ENCODE results near the gene BPIFA1.
A peak's percentile ranks its signal among the peaks of the same experiment; 100 is the strongest.

BPIFA1 gene

DNA sequence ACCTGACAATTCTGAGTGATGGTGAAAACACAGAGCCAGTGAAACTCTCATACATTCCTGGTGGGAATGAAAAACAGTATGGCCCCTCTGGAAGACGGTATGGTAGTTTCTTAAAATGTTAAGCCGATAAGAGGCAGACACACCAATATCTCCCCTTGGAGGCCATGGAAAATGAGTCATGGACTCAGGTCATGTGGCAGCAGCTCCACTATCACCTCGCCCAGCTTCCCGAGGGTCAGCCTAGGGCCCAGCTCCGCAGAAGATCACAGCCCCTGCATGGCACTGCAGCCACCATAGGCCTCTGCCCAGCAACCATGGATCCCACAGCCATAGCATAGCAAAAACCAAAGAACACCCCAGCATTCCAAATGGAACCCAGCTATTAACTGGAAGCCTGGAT lies 21.4 kb downstream of the BPIFA1 start:
- no peak overlapping the region for H3K9ac ChIP-seq
- H3K27ac ChIP-seq, result no peak overlapping the region
- H3K4me2 ChIP-seq, result no peak overlapping the region
- no peak for TF ChIP-seq Cebpa-rat (IDR thresholded peaks at IDR 0.05)
- H3K4me3 ChIP-seq, result no peak overlapping the region
- no peaks in the 10 kb centered on the region for H4K20me1 ChIP-seq
- H3K36me3 ChIP-seq, result no peaks in the 10 kb centered on the region
- H3K9me3 ChIP-seq, result no peaks in the 10 kb centered on the region
- no peaks in the 10 kb centered on the region for H3K27me3 ChIP-seq
- H3K4me1 ChIP-seq, result peaks cover 6% of the 10 kb centered on the region

DNA sequence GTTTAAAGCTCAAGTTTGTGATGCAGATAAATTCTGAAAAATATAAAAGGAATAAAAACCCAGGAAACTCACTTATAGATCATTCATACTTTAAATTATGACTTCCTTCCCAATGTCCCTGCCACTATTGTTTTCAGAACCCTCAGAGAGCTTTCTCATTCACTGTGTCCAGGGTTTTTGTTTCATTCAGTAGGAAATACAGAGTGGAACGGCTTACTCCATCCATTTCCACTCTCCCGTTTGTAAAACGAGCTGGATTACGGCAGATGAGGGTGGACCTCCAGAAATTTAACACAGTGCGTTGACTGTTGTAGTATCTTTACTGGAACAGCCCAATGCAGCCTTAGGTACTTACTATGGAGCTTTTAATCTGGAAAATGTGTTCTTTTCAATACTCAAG lies 23.6 kb downstream of the BPIFA1 start:
- Histone ChIP-seq H3K4me3 (no peak overlapping the region), H3K9me3 (no peaks in the 10 kb centered on the region), H4K20me1 (no peaks in the 10 kb centered on the region), H3K9ac (no peak overlapping the region), H3K27ac (no peak overlapping the region), H3K4me2 (no peak overlapping the region), H3K4me1 (peaks cover 13% of the 10 kb centered on the region), H3K27me3 (no peaks in the 10 kb centered on the region), H3K36me3 (no peaks in the 10 kb centered on the region)
- no peak for TF ChIP-seq Cebpa-rat (IDR thresholded peaks at IDR 0.05)

DNA sequence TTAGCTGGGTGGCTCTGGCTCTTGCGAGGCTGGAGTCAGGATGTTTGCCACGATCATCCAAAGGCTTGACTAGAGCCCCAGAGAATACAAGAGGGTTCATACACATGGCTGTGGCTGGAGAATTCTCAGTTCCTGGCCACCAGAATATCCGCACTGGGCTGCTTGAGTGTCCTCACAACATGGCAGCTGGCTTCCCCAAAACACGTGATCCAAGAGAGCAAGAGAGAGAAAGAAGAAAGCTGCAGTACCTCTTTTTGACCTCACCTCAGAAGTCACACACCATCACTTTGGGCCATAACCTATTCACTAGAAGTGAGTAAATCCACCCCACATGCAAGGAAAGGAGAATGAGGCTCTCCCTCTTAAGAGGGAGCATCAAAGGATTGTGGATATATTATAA lies 25.7 kb downstream of the BPIFA1 start:
- no peaks in the 10 kb centered on the region for H3K27me3 ChIP-seq
- no peaks in the 10 kb centered on the region for H4K20me1 ChIP-seq
- H3K36me3 ChIP-seq, result no peaks in the 10 kb centered on the region
- H3K27ac ChIP-seq, result no peak overlapping the region
- no peak overlapping the region for H3K9ac ChIP-seq
- peaks cover 13% of the 10 kb centered on the region for H3K4me1 ChIP-seq
- H3K4me3 ChIP-seq, result no peak overlapping the region
- no peak overlapping the region for H3K4me2 ChIP-seq
- H3K9me3 ChIP-seq, result peaks cover 16% of the 10 kb centered on the region
- TF ChIP-seq Cebpa-rat (IDR thresholded peaks at IDR 0.05), result no peak

DNA sequence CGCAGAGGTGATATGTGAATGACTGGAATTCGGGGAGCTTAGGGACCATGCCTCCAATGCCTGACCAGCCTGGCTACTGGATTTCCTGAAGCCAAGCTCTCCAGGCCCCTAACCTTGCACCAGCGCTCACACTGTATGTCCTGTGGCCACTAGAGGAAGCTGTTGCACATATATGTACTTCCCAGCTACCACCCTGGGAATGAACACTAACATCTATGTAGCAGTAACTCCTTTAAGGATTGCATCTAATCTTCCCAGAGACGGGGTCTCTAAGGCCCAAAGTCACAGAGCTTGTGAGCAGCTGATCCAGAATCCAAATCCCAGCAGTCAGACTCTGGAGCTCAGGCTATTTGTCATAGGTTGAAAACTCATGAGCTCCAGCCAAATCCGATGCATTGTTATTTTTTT lies 26.9 kb downstream of the BPIFA1 start:
- Histone ChIP-seq H3K9ac (no peak overlapping the region), H3K27ac (no peak overlapping the region), H3K36me3 (no peaks in the 10 kb centered on the region), H3K4me1 (peaks cover 21% of the 10 kb centered on the region), H4K20me1 (no peaks in the 10 kb centered on the region), H3K27me3 (no peaks in the 10 kb centered on the region), H3K9me3 (peaks cover 16% of the 10 kb centered on the region), H3K4me2 (peak overlapping the region; percentile 27; the same call in 1 of the 2 replicates), H3K4me3 (no peak overlapping the region)
- no peak for TF ChIP-seq Cebpa-rat (IDR thresholded peaks at IDR 0.05)

DNA sequence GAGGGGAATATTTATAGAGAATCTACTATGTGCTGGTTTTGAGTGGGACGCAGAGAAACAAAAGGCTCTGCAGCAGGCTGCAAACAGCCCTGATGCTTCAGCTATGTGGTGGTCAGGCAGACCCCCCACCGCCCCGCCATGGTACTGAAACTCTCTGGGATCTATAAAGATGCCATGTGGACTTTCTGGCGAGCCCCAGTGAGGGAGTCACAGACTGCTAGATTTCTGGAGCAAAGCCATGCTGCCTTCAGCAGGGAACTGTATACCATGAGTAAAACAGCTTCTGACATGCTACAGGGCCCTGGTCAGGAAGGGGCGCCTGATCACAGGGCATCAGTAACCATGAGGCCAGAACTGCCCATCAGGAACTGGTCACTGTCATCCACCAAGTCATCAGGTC lies 28.0 kb downstream of the BPIFA1 start:
- no peaks in the 10 kb centered on the region for H4K20me1 ChIP-seq
- peaks cover 31% of the 10 kb centered on the region for H3K4me1 ChIP-seq
- H3K9ac ChIP-seq, result no peak overlapping the region
- H3K36me3 ChIP-seq, result no peaks in the 10 kb centered on the region
- no peak overlapping the region for H3K4me3 ChIP-seq
- no peak overlapping the region for H3K27ac ChIP-seq
- peaks cover 16% of the 10 kb centered on the region for H3K9me3 ChIP-seq
- no peaks in the 10 kb centered on the region for H3K27me3 ChIP-seq
- H3K4me2 ChIP-seq, result no peak overlapping the region
- no peak for TF ChIP-seq Cebpa-rat (IDR thresholded peaks at IDR 0.05)

DNA sequence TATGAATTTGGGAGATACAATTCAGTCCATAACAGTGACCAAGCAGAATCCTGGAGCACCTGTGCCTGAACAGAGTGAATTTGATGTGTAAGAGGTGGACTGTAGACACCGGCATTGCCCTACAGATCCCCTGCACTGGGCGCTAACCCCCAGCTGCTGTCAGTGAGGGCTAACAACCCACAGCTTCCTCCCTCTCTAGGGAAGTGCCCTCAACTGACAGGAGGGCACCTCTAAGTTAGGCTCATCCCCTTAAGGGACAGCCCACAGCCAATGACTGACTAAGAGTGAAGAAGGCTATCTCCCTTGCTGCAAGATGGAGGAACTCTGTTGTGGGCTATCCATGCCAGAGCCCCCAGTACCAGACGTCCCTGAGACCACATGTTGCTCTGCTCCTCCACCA lies 31.9 kb downstream of the BPIFA1 start:
- TF ChIP-seq Cebpa-rat (IDR thresholded peaks at IDR 0.05), result no peak

DNA sequence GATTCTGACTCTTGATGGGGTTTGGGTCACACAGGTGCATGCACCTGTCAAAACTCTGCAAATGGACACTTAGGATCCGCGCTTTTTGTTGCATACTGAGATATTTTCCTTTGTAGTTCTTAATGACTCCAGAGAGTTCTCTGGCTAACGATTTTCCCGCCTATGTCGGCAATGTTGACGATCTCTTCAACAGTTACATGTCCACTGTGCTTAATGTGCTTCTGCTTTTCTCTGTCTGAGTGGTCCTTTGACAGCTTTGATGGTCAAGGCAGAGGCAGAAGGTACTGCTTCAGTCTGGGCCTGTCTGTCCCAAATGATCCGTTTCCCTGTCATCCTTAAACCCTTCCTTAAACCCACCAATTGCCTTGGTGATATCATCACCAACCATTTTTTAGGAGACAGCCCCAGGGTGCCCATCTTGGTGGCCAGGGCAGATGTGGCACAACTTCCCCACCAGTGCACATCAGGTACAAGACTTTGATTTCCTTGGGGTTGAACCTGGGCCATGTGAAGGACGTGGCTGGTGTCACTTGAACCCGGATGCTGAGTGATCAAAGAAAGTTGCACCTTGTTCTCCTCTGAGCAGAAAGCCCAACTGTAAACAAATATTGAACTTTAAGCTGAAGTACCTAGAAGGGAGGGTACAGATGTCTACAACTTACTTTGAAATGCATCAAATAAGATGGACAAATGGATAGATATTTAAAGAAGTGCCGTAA lies 36.5 kb downstream of the BPIFA1 start:
- no peaks in the 10 kb centered on the region for H4K20me1 ChIP-seq
- H3K4me2 ChIP-seq, result no peak overlapping the region
- no peaks in the 10 kb centered on the region for H3K9me3 ChIP-seq
- H3K4me3 ChIP-seq, result no peak overlapping the region
- H3K27me3 ChIP-seq, result no peaks in the 10 kb centered on the region
- H3K9ac ChIP-seq, result no peak overlapping the region
- peaks cover 27% of the 10 kb centered on the region for H3K4me1 ChIP-seq
- H3K36me3 ChIP-seq, result no peaks in the 10 kb centered on the region
- H3K27ac ChIP-seq, result no peak overlapping the region
- no peak for TF ChIP-seq Cebpa-rat (IDR thresholded peaks at IDR 0.05)

More for the DNA sequence above, 31.9 kb downstream of the BPIFA1 start:
- H3K4me3 ChIP-seq, result no peak overlapping the region
- no peaks in the 10 kb centered on the region for H4K20me1 ChIP-seq
- no peaks in the 10 kb centered on the region for H3K27me3 ChIP-seq
- H3K27ac ChIP-seq, result no peak overlapping the region
- H3K9me3 ChIP-seq, result peaks cover 16% of the 10 kb centered on the region
- peaks cover 20% of the 10 kb centered on the region for H3K4me1 ChIP-seq
- peak overlapping the region; percentile 68 for H3K4me2 ChIP-seq
- H3K36me3 ChIP-seq, result no peaks in the 10 kb centered on the region
- no peak overlapping the region for H3K9ac ChIP-seq

DNA sequence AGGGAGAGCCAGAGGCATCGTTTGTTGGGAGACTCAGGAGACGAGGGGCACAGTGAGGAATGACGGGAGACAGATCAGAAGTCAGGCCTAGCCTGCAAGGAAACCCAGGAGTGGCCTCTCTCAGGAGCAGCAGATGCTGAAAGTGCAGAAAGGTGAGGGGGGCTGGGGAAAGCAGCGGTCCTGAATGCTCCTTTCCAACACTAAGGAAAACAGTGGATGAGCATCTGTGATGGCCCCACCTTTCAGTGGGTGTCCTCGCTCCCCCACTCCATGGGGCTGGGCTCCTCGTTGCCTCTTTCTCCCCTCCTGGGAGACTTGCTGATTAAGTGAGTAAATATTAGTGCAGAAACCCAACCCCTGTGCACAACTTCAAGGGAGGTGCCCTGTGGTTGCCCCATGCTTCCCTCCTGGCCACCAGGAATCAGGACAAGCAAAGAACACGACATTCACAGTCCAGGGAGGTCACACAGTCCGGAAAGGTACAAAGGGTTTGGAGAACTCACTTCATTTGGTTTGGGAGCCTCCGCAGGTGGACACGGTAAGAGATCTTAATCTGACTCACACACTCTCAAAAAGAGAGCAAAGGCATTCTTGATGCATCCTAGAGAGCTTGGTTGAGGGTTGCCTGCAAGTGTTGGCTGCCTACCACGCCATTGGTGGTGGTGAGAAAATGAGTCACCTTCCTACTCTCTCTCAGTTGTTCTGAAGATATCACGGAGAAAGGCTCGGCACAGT lies 37.5 kb downstream of the BPIFA1 start:
- H3K27ac ChIP-seq, result no peak overlapping the region
- H3K4me2 ChIP-seq, result no peak overlapping the region
- no peaks in the 10 kb centered on the region for H4K20me1 ChIP-seq

DNA sequence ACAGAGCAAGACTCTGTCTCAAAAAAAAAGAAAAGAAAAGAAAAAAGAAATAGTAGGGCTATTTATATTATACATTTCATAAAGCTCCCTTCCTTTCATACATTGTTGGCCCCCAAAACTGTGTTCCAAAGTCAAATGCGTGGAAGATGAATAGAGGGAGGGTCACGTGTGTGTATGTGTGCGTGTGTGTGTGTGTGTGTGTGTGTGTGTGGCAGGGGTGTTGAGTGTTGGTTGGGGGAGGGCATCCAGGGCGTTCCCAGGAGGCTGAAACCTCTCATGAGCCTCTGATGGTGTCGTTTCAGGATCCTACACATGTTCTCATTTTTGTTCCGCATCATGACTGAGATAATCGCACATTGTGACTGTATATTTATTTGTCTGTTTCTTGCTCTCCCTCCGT lies 39.4 kb downstream of the BPIFA1 start:
- no peak for TF ChIP-seq Cebpa-rat (IDR thresholded peaks at IDR 0.05)
- Histone ChIP-seq H3K27me3 (no peaks in the 10 kb centered on the region), H4K20me1 (no peaks in the 10 kb centered on the region), H3K4me1 (peaks cover 39% of the 10 kb centered on the region), H3K9ac (no peak overlapping the region), H3K9me3 (no peaks in the 10 kb centered on the region), H3K36me3 (no peaks in the 10 kb centered on the region), H3K4me3 (no peak overlapping the region), H3K27ac (no peak overlapping the region), H3K4me2 (peak overlapping the region; percentile 40)

More for the DNA sequence above, 37.5 kb downstream of the BPIFA1 start:
- TF ChIP-seq Cebpa-rat (IDR thresholded peaks at IDR 0.05), result no peak
- Histone ChIP-seq H3K9me3 (no peaks in the 10 kb centered on the region), H3K4me3 (no peak overlapping the region), H3K36me3 (no peaks in the 10 kb centered on the region), H3K9ac (no peak overlapping the region), H3K4me1 (peaks cover 24% of the 10 kb centered on the region), H3K27me3 (no peaks in the 10 kb centered on the region)

DNA sequence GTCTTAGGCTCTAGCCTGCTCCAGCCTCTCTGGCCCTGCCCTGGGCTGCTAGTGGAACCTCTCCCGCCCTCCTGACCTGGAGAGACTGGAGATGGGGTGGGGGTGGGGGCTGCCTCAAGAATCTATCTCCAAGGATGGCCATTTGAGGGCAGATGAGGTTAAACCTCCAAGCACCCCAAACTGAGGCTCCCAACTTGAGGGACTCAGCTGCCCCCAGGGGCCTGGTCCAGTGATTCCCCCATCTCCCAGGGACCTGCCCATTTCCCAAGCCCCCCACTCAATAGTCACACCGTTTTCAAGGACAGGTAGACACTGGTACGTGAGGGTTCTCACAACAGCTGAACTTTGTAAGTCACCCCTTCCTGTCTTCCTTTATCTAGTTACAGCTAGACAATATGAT lies 40.1 kb downstream of the BPIFA1 start:
- H3K4me2 ChIP-seq, result peak overlapping the region; percentile 40
- TF ChIP-seq Cebpa-rat (IDR thresholded peaks at IDR 0.05), result no peak

More for the DNA sequence above, 40.1 kb downstream of the BPIFA1 start:
- Histone ChIP-seq H3K27ac (no peak overlapping the region), H3K27me3 (no peaks in the 10 kb centered on the region), H3K36me3 (no peaks in the 10 kb centered on the region), H3K9ac (no peak overlapping the region), H3K4me3 (no peak overlapping the region), H4K20me1 (no peaks in the 10 kb centered on the region), H3K9me3 (no peaks in the 10 kb centered on the region), H3K4me1 (peaks cover 39% of the 10 kb centered on the region)
